Measurements from ENCODE around the gene ERC2. TPM values are rescaled to one million over a fixed set of nuclear protein-coding genes. Genes with fewer than 3 reads are reported as not detected.

The ERC2 gene
- total and polyA plus RNA-seq, 7 donors = 0.52 to 5.7 (median 1.2) TPM; not detected in 2

GRCh38 chr3:56459104-56459496 is 9.2 kb downstream of the ERC2 start:
- intact Hi-C loops (cut with DNase I) = no loop called here

DNA sequence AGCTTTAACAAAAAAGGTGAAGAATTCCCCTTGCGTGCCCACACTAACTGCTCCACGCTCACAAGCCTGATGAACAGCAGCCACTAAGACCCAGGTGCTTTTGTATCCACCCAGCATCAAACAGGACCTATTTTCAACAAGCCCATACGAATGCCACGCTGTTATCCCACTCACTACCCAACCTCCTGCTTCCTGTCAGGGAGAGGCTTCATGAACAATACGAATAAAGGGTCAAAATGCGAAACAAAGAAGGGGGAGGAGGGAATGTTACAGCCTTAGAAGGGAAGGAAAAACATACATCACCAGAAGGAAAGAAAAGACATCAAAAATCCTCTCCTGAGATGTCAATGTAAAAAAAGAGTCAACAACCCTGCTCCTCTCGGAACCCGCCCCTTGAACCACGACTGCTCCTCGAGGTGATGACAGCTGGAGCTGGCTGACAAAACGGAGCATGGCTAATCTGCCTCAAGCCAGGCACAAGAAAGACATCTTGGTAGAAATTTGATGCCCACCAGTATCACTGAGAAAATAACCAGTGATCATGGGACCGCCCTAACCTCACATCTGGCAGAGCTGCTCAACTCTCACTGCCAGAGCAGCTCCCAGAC is 9.7 kb downstream of the ERC2 start:
- intact Hi-C loops (cut with DNase I) = no loop called here
- Histone ChIP-seq H3K4me3 (no peak overlapping the region), H3K27ac (no peak overlapping the region), H3K4me1 (no peaks in the 10 kb centered on the region), H3K27me3 (peaks cover 0 to 5% (median 0%) of the 10 kb centered on the region in 3 donors), H3K9me3 (no peaks in the 10 kb centered on the region), H3K36me3 (no peaks in the 10 kb centered on the region)
- DNase-seq = no peak
- TF ChIP-seq EP300 (IDR thresholded peaks at IDR 0.05) (no peak), POLR2A (IDR thresholded peaks at IDR 0.05) (no peak), POLR2AphosphoS5 (IDR thresholded peaks at IDR 0.05) (no peak)
- TF ChIP-seq, protein P1, sequence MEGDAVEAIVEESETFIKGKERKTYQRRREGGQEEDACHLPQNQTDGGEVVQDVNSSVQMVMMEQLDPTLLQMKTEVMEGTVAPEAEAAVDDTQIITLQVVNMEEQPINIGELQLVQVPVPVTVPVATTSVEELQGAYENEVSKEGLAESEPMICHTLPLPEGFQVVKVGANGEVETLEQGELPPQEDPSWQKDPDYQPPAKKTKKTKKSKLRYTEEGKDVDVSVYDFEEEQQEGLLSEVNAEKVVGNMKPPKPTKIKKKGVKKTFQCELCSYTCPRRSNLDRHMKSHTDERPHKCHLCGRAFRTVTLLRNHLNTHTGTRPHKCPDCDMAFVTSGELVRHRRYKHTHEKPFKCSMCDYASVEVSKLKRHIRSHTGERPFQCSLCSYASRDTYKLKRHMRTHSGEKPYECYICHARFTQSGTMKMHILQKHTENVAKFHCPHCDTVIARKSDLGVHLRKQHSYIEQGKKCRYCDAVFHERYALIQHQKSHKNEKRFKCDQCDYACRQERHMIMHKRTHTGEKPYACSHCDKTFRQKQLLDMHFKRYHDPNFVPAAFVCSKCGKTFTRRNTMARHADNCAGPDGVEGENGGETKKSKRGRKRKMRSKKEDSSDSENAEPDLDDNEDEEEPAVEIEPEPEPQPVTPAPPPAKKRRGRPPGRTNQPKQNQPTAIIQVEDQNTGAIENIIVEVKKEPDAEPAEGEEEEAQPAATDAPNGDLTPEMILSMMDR (IDR thresholded peaks at IDR 0.05) = no peak
- 72 to 75% methylated on average over 12 of the region's 12 CpGs for WGBS, 2 donors

More at GRCh38 chr3:56459104-56459496, 9.2 kb downstream of the ERC2 start:
- Histone ChIP-seq H3K4me1 (no peaks in the 10 kb centered on the region), H3K36me3 (no peaks in the 10 kb centered on the region), H3K4me3 (no peak overlapping the region), H3K27me3 (peaks cover 0 to 7% (median 0%) of the 10 kb centered on the region in 3 donors), H3K9me3 (no peaks in the 10 kb centered on the region), H3K27ac (no peak overlapping the region)
- no peak for DNase-seq
- TF ChIP-seq POLR2A (IDR thresholded peaks at IDR 0.05) (no peak), POLR2AphosphoS5 (IDR thresholded peaks at IDR 0.05) (no peak), EP300 (IDR thresholded peaks at IDR 0.05) (no peak)
- TF ChIP-seq, protein P1 (IDR thresholded peaks at IDR 0.05) = no peak
- 67 to 78% methylated on average over 1 of the region's 1 CpG for whole genome bisulfite sequencing, 2 donors

- whole genome bisulfite sequencing, 2 donors = 10 to 44% methylated on average over 1 of the region's 1 CpG
- no peak for DNase-seq
- intact Hi-C loops (cut with DNase I) = no loop called here
- Histone ChIP-seq H3K27me3 (peaks cover 0 to 5% (median 0%) of the 10 kb centered on the region in 3 donors), H3K9me3 (no peaks in the 10 kb centered on the region), H3K36me3 (no peaks in the 10 kb centered on the region), H3K27ac (no peak overlapping the region), H3K4me1 (no peaks in the 10 kb centered on the region), H3K4me3 (no peak overlapping the region)
- TF ChIP-seq, protein P1 (IDR thresholded peaks at IDR 0.05) = no peak
- TF ChIP-seq EP300 (IDR thresholded peaks at IDR 0.05) (no peak), POLR2AphosphoS5 (IDR thresholded peaks at IDR 0.05) (no peak), POLR2A (IDR thresholded peaks at IDR 0.05) (no peak)
Observed at GRCh38 chr3:56456117-56456516, 12.2 kb downstream of the ERC2 start.

GRCh38 chr3:56453011-56453410 is 15.3 kb downstream of the ERC2 start:
- TF ChIP-seq POLR2AphosphoS5 (IDR thresholded peaks at IDR 0.05) = no peak
- TF ChIP-seq EP300 (IDR thresholded peaks at IDR 0.05) = no peak
- TF ChIP-seq POLR2A (IDR thresholded peaks at IDR 0.05) = no peak
- TF ChIP-seq, protein P1 (IDR thresholded peaks at IDR 0.05) = no peak
- Histone ChIP-seq H3K4me3 (no peak overlapping the region), H3K9me3 (no peaks in the 10 kb centered on the region), H3K36me3 (no peaks in the 10 kb centered on the region), H3K27me3 (no peaks in the 10 kb centered on the region), H3K27ac (no peak overlapping the region), H3K4me1 (no peaks in the 10 kb centered on the region)
- intact Hi-C loops (cut with DNase I) = no loop called here
- DNase-seq = no peak
- WGBS, 2 donors = 18 to 66% methylated on average over 1 of the region's 1 CpG

GRCh38 chr3:56452085-56452484 is 16.2 kb downstream of the ERC2 start:
- DNase-seq = no peak
- H3K4me1 ChIP-seq = no peaks in the 10 kb centered on the region
- no peak overlapping the region for H3K4me3 ChIP-seq
- no peak overlapping the region for H3K27ac ChIP-seq
- H3K27me3 ChIP-seq = peaks cover 0 to 3% (median 0%) of the 10 kb centered on the region in 3 donors
- intact Hi-C loops (cut with DNase I) = no loop called here
- H3K36me3 ChIP-seq = no peaks in the 10 kb centered on the region
- no peaks in the 10 kb centered on the region for H3K9me3 ChIP-seq
- TF ChIP-seq EP300 (IDR thresholded peaks at IDR 0.05) = no peak
- TF ChIP-seq POLR2AphosphoS5 (IDR thresholded peaks at IDR 0.05) = no peak
- TF ChIP-seq POLR2A (IDR thresholded peaks at IDR 0.05) = no peak
- TF ChIP-seq, protein P1 (IDR thresholded peaks at IDR 0.05) = no peak
